AG04449 (cell line): Measurements from ENCODE around the gene CCR5.

Experiments
- CTCF ChIA-PET: fragments of 350-600 bp; formaldehyde crosslinking; extraction: SDS; loops from one replicate; lab custom pipeline; 2021; ENCODE audit warnings: antibody characterized with exemption; lab: Yijun Ruan, JAX
- POLR2A ChIA-PET: fragments of 400-600, 350-600 bp; formaldehyde crosslinking; extraction: SDS; loops from one replicate; lab custom pipeline; 2020; ENCODE audit warnings: antibody characterized with exemption, inconsistent platforms; lab: Yijun Ruan, JAX
- DNase-seq: peaks from one replicate; pipeline ENCODE4 v3.0.0-alpha.2; 2010; ENCODE audit warnings: low read depth, low spot score
- H3K4me3 ChIP-seq: 2 replicates; pipeline ENCODE4 v1.5.1; 2011; ENCODE audit warnings: low read depth, mild to moderate bottlenecking, control low read depth, low read length
- CTCF ChIP-seq: IDR thresholded peaks from one replicate; pipeline ENCODE4 v1.5.1; 2011; ENCODE audit warnings: mild to moderate bottlenecking, moderate library complexity, low read length, control low read depth, inconsistent platforms; ENCODE audit not compliant: insufficient read depth; ENCODE audit errors: missing control alignments

Gene CCR5

GRCh38 chr3:46365041-46365440, 5.7 kb upstream of the CCR5 start:
- CTCF ChIA-PET: no interaction called here
- no peak for TF ChIP-seq CTCF
- POLR2A ChIA-PET: no interaction called here

GRCh38 chr3:46365737-46366524, 4.8 kb upstream of the CCR5 start:
- ChIA-PET CTCF (no interaction called here), POLR2A (no interaction called here)
- DNase-seq: no peak
- no peak for TF ChIP-seq CTCF
- H3K4me3 ChIP-seq: no peak overlapping the region

More at GRCh38 chr3:46365041-46365440, 5.7 kb upstream of the CCR5 start:
- H3K4me3 ChIP-seq: no peak overlapping the region
- no peak for DNase-seq

GRCh38 chr3:46367811-46368210, 2.9 kb upstream of the CCR5 start:
- no peak for TF ChIP-seq CTCF
- DNase-seq: no peak
- CTCF ChIA-PET: no interaction called here
- POLR2A ChIA-PET: no interaction called here
- H3K4me3 ChIP-seq: no peak overlapping the region

- CTCF ChIA-PET: interaction anchor here (1.1 kb wide), 1 partner anchor 10 kb away, joined by 6 read pairs; no protein-coding TSS in a partner anchor
- H3K4me3 ChIP-seq: no peak overlapping the region
- no peak for DNase-seq
- POLR2A ChIA-PET: no interaction called here
- TF ChIP-seq CTCF: no peak
These were observed 2.2 kb upstream of the CCR5 start for GRCh38 chr3:46368569-46368968.

GRCh38 chr3:46369151-46369550, 1.6 kb upstream of the CCR5 start:
- DNase-seq: no peak
- no peak for TF ChIP-seq CTCF
- H3K4me3 ChIP-seq: no peak overlapping the region
- CTCF ChIA-PET: interaction anchor here (1.1 kb wide), 1 partner anchor 9 kb away, joined by 6 read pairs; no protein-coding TSS in a partner anchor
- POLR2A ChIA-PET: no interaction called here

GRCh38 chr3:46369675-46370132, 1.0 kb upstream of the CCR5 start:
- ChIA-PET POLR2A (no interaction called here), CTCF (interaction anchor here (1.1 to 1.6 kb wide), 3 partner anchors 9 to 260 kb away, joined by 5 to 6 read pairs (median 6); no protein-coding TSS in a partner anchor)
- no peak overlapping the region for H3K4me3 ChIP-seq
- no peak for TF ChIP-seq CTCF
- no peak for DNase-seq
